Stimulated activated CD4-positive, alpha-beta T cell treated with anti-CD3 and anti-CD28 coated beads, Interleukin-12 subunit alpha, Interleukin-12 subunit beta, amount 100 ng/mL, for 48 hours (primary cell): ENCODE data around the gene SFN.
A peak's percentile ranks its signal among the peaks of the same experiment; 100 is the strongest.
"Not testable (repeated sequence)": the region's sequence is repeated elsewhere in the genome, so short reads cannot be mapped to it uniquely, and the experiment has no call there.

ENCODE experiments used
- DNase-seq, 3 donors: peaks; one replicate each; pipeline ENCODE4 v3.0.0-alpha.2; 2020; ENCODE audit warnings: low read depth in 2 of 3, low spot score in 1 of 3

The SFN gene

GRCh38 chr1:26861889-26862378, 1.0 kb upstream of the SFN start:
- DNase-seq, result no peak

- no peak for DNase-seq
Observed at GRCh38 chr1:26863685-26864077, 732 bp downstream of the SFN start.

GRCh38 chr1:26864610-26865480, 1.9 kb downstream of the SFN start:
- peak; percentile 92 to 96 (median 93) for DNase-seq

- DNase-seq, result not testable (repeated sequence)
Observed at GRCh38 chr1:26873097-26873496, 10.1 kb downstream of the SFN start.

GRCh38 chr1:26874896-26875295, 11.9 kb downstream of the SFN start:
- DNase-seq, result no peak

- DNase-seq, result no peak
Observed at GRCh38 chr1:26877326-26877725, 14.4 kb downstream of the SFN start.

GRCh38 chr1:26879793-26880192, 16.8 kb downstream of the SFN start:
- DNase-seq, result no peak

- DNase-seq, result not testable (repeated sequence)
Observed at GRCh38 chr1:26881611-26882010, 18.7 kb downstream of the SFN start.

GRCh38 chr1:26882696-26883463, 19.9 kb downstream of the SFN start:
- DNase-seq, result no peak

- no peak for DNase-seq
Observed at GRCh38 chr1:26887125-26887524, 24.2 kb downstream of the SFN start.

- no peak for DNase-seq
Observed at GRCh38 chr1:26888231-26888630, 25.3 kb downstream of the SFN start.

- DNase-seq, result peak; percentile 58 to 74 (median 64)
Observed at GRCh38 chr1:26889551-26890466, 26.9 kb downstream of the SFN start, which contains the start of gene GPN2. Gene GPN2, minus strand, starts transcription at chr1:26890283. Its CDS starts 187 bp downstream, at chr1:26890096.

- DNase-seq, result no peak
Observed at GRCh38 chr1:26890467-26890796, 27.5 kb downstream of the SFN start.

GRCh38 chr1:26894263-26894662, 31.3 kb downstream of the SFN start:
- DNase-seq, result no peak

GRCh38 chr1:26897351-26897750, 34.4 kb downstream of the SFN start:
- no peak for DNase-seq

- DNase-seq, result peak; percentile 82 to 87 (median 85)
Observed at GRCh38 chr1:26900001-26900814, 37.3 kb downstream of the SFN start, which contains the start of gene GPATCH3. Gene GPATCH3, minus strand, starts transcription at chr1:26900467. Its CDS starts 25 bp downstream, at chr1:26900442.

- no peak for DNase-seq
Observed at GRCh38 chr1:26900815-26901511, 38.0 kb downstream of the SFN start.

GRCh38 chr1:26907071-26907917, 44.3 kb downstream of the SFN start:
- no peak for DNase-seq

- no peak for DNase-seq
Observed at GRCh38 chr1:26909951-26910342, 47.0 kb downstream of the SFN start.
